SH-SY5Y (cell line): ENCODE results near the gene COPS8.

Experiments
- GATA2 ChIP-seq: IDR thresholded peaks from 2 replicates; pipeline ENCODE4 v1.6.1; 2011; ENCODE audit warnings: mild to moderate bottlenecking, low read depth, low read length
- GATA3 ChIP-seq: IDR thresholded peaks from 2 replicates; pipeline ENCODE4 v1.6.1; 2011; ENCODE audit warnings: low read depth, mild to moderate bottlenecking, low read length, moderate library complexity

- TF ChIP-seq GATA3 (no peak), GATA2 (no peak)
Measured at GRCh38 chr2:237118561-237119155, 33.0 kb downstream of the COPS8 start.
